Subcutaneous adipose tissue (tissue), 4 donors: ENCODE measurements around the gene SLC2A3. TPM values are rescaled to one million over a fixed set of nuclear protein-coding genes. Genes with fewer than 3 reads are reported as not detected.

Experiments used
- total RNA-seq, 4 donors: library from RNA; depleted of rRNA; stranded (reverse); fragments of >200 nt; gene quantifications; one replicate each; pipeline ENCODE4 v1.1.0, GENCODE V29; 2016
- TF ChIP-seq, protein P1 (sequence below): fragments of 450-650 bp; IDR thresholded peaks from one replicate; pipeline ENCODE4 v1.5.1; 2016; ENCODE audit warnings: low read depth, mild to moderate bottlenecking, control low read depth, antibody characterized with exemption, moderate library complexity

The SLC2A3 gene
- total RNA-seq, 4 donors from 2014 or later, result 43.9 to 163 (median 105) TPM

DNA sequence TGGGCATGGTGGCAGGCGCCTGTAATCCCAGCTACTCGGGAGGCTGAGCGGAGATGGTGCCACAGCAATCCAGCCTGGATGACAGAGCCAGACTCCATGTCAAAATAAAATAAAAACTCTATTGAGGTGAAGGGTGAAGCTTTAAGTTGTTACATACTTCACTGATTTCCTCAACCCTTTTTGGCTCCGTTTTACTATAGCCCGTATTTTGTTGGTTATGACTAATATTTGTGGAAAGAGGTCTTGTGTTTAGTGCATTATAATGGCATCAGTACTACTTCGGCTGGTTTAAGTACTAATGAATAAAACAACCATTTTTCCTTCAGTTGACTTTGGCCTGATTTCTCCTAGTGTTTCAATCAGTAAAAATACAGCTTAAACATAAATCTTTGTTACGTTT, 36.2 kb downstream of the SLC2A3 start:
- TF ChIP-seq, protein P1, sequence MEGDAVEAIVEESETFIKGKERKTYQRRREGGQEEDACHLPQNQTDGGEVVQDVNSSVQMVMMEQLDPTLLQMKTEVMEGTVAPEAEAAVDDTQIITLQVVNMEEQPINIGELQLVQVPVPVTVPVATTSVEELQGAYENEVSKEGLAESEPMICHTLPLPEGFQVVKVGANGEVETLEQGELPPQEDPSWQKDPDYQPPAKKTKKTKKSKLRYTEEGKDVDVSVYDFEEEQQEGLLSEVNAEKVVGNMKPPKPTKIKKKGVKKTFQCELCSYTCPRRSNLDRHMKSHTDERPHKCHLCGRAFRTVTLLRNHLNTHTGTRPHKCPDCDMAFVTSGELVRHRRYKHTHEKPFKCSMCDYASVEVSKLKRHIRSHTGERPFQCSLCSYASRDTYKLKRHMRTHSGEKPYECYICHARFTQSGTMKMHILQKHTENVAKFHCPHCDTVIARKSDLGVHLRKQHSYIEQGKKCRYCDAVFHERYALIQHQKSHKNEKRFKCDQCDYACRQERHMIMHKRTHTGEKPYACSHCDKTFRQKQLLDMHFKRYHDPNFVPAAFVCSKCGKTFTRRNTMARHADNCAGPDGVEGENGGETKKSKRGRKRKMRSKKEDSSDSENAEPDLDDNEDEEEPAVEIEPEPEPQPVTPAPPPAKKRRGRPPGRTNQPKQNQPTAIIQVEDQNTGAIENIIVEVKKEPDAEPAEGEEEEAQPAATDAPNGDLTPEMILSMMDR, result no peak

DNA sequence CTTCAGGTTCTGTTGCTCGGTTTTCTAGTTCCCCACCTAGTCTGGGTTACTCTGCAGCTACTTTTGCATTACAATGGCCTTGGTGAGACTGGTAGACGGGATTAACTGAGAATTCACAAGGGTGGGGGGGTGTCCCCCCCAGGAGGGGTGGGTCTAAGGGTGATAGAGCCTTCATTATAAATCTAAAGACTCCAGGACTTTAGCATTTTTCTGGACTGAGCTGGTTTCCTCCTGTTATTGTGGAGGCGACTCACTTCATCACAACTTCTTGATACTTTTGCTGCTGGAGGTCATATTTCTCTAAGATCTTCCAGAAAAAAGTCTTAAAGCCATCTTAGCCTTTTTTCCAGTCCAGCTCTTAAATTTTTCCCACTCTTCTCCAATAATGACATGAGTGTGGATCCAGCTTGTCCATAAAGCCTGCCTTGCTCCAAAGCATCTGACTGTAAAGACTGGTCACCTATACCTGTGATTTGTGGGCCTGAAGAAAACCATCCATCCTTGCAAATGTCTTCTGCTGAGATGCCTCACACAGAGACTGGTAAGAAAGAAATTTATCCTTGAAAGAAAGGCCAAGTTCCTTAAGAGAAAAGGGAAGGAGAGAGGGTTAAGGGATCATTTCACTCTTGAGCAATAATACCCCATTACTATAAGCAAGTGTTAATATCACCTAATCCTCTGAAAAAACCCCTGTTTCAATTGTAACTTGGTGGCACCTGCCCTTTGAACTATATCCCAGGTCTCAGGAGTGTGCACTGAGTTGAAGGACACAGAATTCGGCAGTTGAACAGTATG, 43.6 kb downstream of the SLC2A3 start:
- TF ChIP-seq, protein P1, result no peak

DNA sequence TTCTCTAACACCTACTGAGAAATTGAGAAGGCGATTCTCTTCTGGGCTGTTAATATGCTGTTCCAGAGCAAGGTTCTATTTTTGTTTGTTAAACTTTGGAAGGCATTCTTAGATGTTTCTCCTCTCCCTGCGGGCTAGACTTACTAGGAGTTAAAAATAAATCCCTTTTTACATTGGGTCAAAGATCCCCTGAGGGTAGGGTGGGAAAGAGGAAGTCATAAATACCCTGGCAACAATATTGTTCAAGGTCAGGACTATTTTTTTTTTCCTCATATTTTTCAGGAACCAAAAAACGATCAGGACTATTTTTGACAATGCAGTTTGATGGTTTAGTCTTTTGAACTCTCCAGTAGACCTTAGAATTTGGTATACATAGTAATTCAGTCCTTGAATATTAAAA, 51.3 kb downstream of the SLC2A3 start:
- TF ChIP-seq, protein P1, result no peak

DNA sequence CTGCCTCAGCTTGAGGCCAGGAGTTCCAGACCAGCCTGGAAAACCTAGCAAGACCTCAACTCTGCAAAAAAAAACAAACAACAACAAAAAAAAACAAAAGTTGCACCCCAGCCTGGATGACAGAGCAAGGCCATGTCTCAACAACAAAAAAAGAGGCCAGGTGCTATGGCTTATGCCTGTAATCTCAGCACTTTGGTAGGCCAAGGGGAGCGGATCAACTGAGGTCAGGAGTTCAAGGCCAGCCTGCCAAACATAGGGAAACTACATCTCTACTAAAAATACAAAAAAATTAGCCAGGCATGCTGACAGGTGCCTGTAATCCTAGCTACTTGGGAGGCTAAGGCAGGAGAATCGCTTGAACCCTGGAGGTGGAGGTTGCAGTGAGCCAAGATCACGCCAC, 56.7 kb downstream of the SLC2A3 start:
- TF ChIP-seq, protein P1, result no peak

DNA sequence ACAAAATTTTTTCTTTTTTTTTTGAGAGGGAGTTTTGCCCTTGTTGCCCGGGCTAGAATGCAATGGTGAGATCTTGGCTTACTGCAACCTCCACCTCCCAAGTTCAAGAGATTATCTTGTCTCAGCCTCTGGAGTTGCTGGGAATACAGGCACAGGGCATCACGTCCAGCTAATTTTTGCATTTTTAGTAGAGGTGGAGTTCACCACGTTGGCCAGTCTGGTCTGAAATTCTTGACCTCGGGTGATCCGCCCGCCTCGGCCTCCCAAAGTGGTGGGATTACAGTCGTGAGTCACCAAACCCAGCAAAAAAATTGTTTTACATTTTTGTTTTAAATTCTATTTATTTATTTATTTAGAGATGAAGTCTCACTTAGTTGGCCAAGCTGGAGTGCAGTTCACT, 58.6 kb downstream of the SLC2A3 start:
- TF ChIP-seq, protein P1, result no peak

DNA sequence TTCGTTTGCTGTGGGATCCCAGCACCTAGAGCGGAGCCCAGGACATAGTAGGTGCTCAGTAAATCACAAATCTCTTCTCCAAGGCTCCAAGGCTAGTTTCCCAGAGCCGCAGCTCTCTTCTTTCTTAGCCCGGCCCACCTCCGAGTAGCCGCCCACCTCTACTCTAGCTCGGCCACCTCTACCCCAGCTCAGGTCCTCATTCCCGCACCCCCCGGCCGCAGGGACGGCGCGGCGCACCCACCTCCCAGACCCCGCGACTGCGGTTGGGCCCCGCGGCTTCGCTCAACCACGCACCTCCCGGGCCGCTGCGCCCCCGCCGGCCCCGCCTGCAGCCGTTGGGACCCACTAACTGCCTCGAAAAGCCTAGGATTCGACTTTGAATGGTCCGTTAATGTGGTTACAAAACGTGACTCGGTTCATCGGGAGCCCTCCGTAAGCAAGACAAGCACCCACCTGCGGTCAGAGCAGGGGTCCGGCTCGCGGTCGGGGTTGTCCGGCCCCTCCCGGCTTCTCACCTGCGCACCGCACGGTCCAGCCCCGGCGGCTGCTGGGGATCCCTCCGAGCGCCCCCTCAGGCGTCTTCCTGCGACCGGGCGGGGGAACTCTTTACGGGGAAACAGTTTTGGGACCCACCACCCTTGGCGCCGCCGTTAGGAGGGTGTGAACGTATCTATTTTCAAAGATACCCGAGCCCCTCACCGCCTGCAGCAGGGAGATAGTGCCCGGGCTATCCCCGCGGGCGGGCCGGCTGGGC, 63.2 kb downstream of the SLC2A3 start, which contains the start of gene SLC2A14:
Gene SLC2A14 (minus strand): TSS at position 350 of the 754 bp plus-strand sequence. CDS start 3,035 bp downstream, outside the sequence.
- TF ChIP-seq, protein P1, result no peak

DNA sequence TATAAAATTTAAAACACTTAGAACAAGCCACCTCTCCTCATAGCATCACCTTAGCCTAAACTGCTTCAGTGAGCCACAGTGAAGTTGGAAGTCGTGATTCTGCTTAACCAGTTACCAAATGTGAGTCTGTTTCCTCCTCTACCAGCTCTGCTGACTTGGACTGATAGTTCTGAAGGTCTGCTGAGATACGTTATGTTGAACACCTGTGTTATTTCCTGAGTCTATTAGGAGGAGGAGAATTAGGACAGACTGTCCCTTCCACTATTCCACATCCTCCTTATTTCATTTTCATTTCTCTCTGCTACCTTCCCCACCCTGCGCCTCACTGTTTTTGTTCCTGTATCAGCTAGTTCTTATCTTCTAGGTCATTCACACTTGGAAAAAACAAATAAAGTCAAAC, 65.7 kb downstream of the SLC2A3 start:
- TF ChIP-seq, protein P1, result no peak
